GM20000 (cell line): Measurements from ENCODE around the gene DOHH.
"Not testable (repeated sequence)": the region's sequence is repeated elsewhere in the genome, so short reads cannot be mapped to it uniquely, and the experiment has no call there.

Source experiments
- DNase-seq: peaks from one replicate; pipeline ENCODE4 v3.0.0; 2012; ENCODE audit warnings: low spot score
- CTCF ChIP-seq: IDR thresholded peaks from 2 replicates; pipeline ENCODE4 v1.5.1; 2012; ENCODE audit warnings: mild to moderate bottlenecking, control low read depth; ENCODE audit errors: extremely low read depth, missing control alignments

The DOHH gene

GRCh38 chr19:3457528-3458228 lies 42.8 kb downstream of the DOHH start:
- no peak for TF ChIP-seq CTCF
- DNase-seq, result peak; percentile 46

GRCh38 chr19:3456925-3457527 lies 43.4 kb downstream of the DOHH start:
- TF ChIP-seq CTCF, result no peak
- DNase-seq, result no peak

GRCh38 chr19:3455960-3456601 lies 44.4 kb downstream of the DOHH start:
- no peak for DNase-seq
- no peak for TF ChIP-seq CTCF

GRCh38 chr19:3455393-3455955 lies 45.0 kb downstream of the DOHH start:
- DNase-seq, result no peak
- TF ChIP-seq CTCF, result no peak

- TF ChIP-seq CTCF, result no peak
- DNase-seq, result no peak
These were observed 45.6 kb downstream of the DOHH start for GRCh38 chr19:3454656-3455392.

GRCh38 chr19:3453840-3454239 lies 46.6 kb downstream of the DOHH start:
- DNase-seq, result no peak
- no peak for TF ChIP-seq CTCF

DNA sequence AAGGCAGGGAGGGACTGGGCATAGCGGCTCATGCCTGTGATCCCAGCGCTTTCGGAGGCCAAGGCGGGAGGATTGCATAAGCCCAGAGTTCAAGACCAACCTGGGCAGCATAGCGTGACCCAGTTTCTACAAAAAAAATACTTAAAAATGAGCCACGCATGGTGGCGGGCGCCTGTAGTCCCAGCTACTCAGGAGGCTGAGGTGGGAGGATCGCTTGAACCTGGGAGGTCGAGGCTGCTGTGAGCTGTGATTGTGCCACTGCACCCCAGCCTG lies 47.6 kb downstream of the DOHH start:
- not testable (repeated sequence) for DNase-seq
